ENCODE results near the gene RRP9. TPM values are rescaled to one million over a fixed set of nuclear protein-coding genes. Genes with fewer than 3 reads are reported as not detected.
"Not testable (repeated sequence)": the region's sequence is repeated elsewhere in the genome, so short reads cannot be mapped to it uniquely, and the experiment has no call there.

Gene RRP9
- total RNA-seq: 10 to 100 TPM; 21.5 to 53.0 TPM

GRCh38 chr3:51941798-51942602 is at the start of gene RRP9, which contains the start of gene PARP3:
Gene RRP9, minus strand, starts transcription at chr3:51941904. Its CDS starts 37 bp downstream, at chr3:51941867.
Gene PARP3, plus strand, starts transcription at chr3:51942363. Its CDS starts 993 bp downstream, at chr3:51943356.
- Mint-ChIP-seq H3K4me1 (peaks cover 16% of the 10 kb centered on the region), H3K36me3 (ENCODE audit: low read depth) (peaks cover 39% of the 10 kb centered on the region), H3K4me3 (peak within 1 kb of the TSS; percentile 81), H3K27ac (peak within 1 kb of the TSS; percentile 85), H3K27me3 (no peaks in the 10 kb centered on the region), H3K9me3 (no peaks in the 10 kb centered on the region)
- peak; percentile 94 for ATAC-seq (replicated peaks)

- H3K27me3 Mint-ChIP-seq; H3K9me3 Mint-ChIP-seq; H3K4me3 Mint-ChIP-seq; ATAC-seq (replicated peaks); H3K27ac Mint-ChIP-seq: not testable (repeated sequence)
- peaks cover 15% of the 10 kb centered on the region for H3K4me1 Mint-ChIP-seq
- H3K36me3 Mint-ChIP-seq (ENCODE audit: low read depth): peaks cover 46% of the 10 kb centered on the region
Observed at GRCh38 chr3:51990501-51990971, 48.8 kb upstream of the RRP9 start.

- H3K27ac Mint-ChIP-seq: peak overlapping the region; percentile 82
- H3K4me1 Mint-ChIP-seq: peaks cover 10% of the 10 kb centered on the region
- no peaks in the 10 kb centered on the region for H3K9me3 Mint-ChIP-seq
- H3K4me3 Mint-ChIP-seq: no peak overlapping the region
- ATAC-seq (replicated peaks): no peak
- H3K36me3 Mint-ChIP-seq (ENCODE audit: low read depth): peaks cover 26% of the 10 kb centered on the region
- H3K27me3 Mint-ChIP-seq: no peaks in the 10 kb centered on the region
Observed at GRCh38 chr3:51988286-51989146, 46.8 kb upstream of the RRP9 start.

- Mint-ChIP-seq H3K27me3 (no peaks in the 10 kb centered on the region), H3K36me3 (ENCODE audit: low read depth) (peaks cover 21% of the 10 kb centered on the region), H3K4me3 (no peak overlapping the region), H3K9me3 (no peaks in the 10 kb centered on the region), H3K4me1 (peaks cover 9% of the 10 kb centered on the region), H3K27ac (peak overlapping the region; percentile 46)
- ATAC-seq (replicated peaks): no peak
Observed at GRCh38 chr3:51987568-51987967, 45.9 kb upstream of the RRP9 start.

GRCh38 chr3:51986010-51986947 is 44.6 kb upstream of the RRP9 start:
- Mint-ChIP-seq H3K4me1 (peaks cover 10% of the 10 kb centered on the region), H3K9me3 (no peaks in the 10 kb centered on the region), H3K27ac (peak overlapping the region; percentile 46), H3K27me3 (no peaks in the 10 kb centered on the region), H3K4me3 (no peak overlapping the region), H3K36me3 (ENCODE audit: low read depth) (peaks cover 13% of the 10 kb centered on the region)
- no peak for ATAC-seq (replicated peaks)

GRCh38 chr3:51985063-51985462 is 43.4 kb upstream of the RRP9 start:
- Mint-ChIP-seq H3K27ac (peak overlapping the region; percentile 25), H3K36me3 (ENCODE audit: low read depth) (peaks cover 10% of the 10 kb centered on the region), H3K4me1 (peaks cover 10% of the 10 kb centered on the region), H3K9me3 (no peaks in the 10 kb centered on the region), H3K4me3 (peak overlapping the region; percentile 21), H3K27me3 (no peaks in the 10 kb centered on the region)
- ATAC-seq (replicated peaks): no peak

- Mint-ChIP-seq H3K9me3 (no peaks in the 10 kb centered on the region), H3K4me3 (peak overlapping the region; percentile 90), H3K27ac (peak overlapping the region; percentile 79)
Observed at GRCh38 chr3:51984269-51984647, 42.6 kb upstream of the RRP9 start.

GRCh38 chr3:51983578-51984268 is 42.0 kb upstream of the RRP9 start:
- ATAC-seq (replicated peaks): no peak
- H3K9me3 Mint-ChIP-seq: no peaks in the 10 kb centered on the region
- peak overlapping the region; percentile 79 for H3K27ac Mint-ChIP-seq
- peak overlapping the region; percentile 90 for H3K4me3 Mint-ChIP-seq
- H3K27me3 Mint-ChIP-seq: no peaks in the 10 kb centered on the region
- H3K4me1 Mint-ChIP-seq: peaks cover 6% of the 10 kb centered on the region
- H3K36me3 Mint-ChIP-seq (ENCODE audit: low read depth): peaks cover 10% of the 10 kb centered on the region

More at GRCh38 chr3:51984269-51984647, 42.6 kb upstream of the RRP9 start:
- no peak for ATAC-seq (replicated peaks)
- H3K4me1 Mint-ChIP-seq: peaks cover 10% of the 10 kb centered on the region
- H3K27me3 Mint-ChIP-seq: no peaks in the 10 kb centered on the region
- peaks cover 10% of the 10 kb centered on the region for H3K36me3 Mint-ChIP-seq (ENCODE audit: low read depth)

GRCh38 chr3:51982838-51983577 is 41.3 kb upstream of the RRP9 start, which contains the start of gene ACY1:
Gene ACY1, plus strand, starts transcription at chr3:51983535. Its CDS starts 530 bp downstream, at chr3:51984065.
- peak; percentile 89 for ATAC-seq (replicated peaks)
- H3K27ac Mint-ChIP-seq: peak within 1 kb of the TSS; percentile 79
- peaks cover 3% of the 10 kb centered on the region for H3K4me1 Mint-ChIP-seq
- H3K27me3 Mint-ChIP-seq: no peaks in the 10 kb centered on the region
- peaks cover 10% of the 10 kb centered on the region for H3K36me3 Mint-ChIP-seq (ENCODE audit: low read depth)
- peak within 1 kb of the TSS; percentile 90 for H3K4me3 Mint-ChIP-seq
- no peaks in the 10 kb centered on the region for H3K9me3 Mint-ChIP-seq

- peak overlapping the region; percentile 90 for H3K4me3 Mint-ChIP-seq
- no peaks in the 10 kb centered on the region for H3K27me3 Mint-ChIP-seq
- H3K4me1 Mint-ChIP-seq: peaks cover 4% of the 10 kb centered on the region
- no peaks in the 10 kb centered on the region for H3K9me3 Mint-ChIP-seq
- peaks cover 10% of the 10 kb centered on the region for H3K36me3 Mint-ChIP-seq (ENCODE audit: low read depth)
- peak; percentile 56 for ATAC-seq (replicated peaks)
- H3K27ac Mint-ChIP-seq: peak overlapping the region; percentile 79
Observed at GRCh38 chr3:51982352-51982837, 40.7 kb upstream of the RRP9 start.

GRCh38 chr3:51980253-51980652 is 38.5 kb upstream of the RRP9 start:
- ATAC-seq (replicated peaks): no peak
- no peak overlapping the region for H3K4me3 Mint-ChIP-seq
- H3K9me3 Mint-ChIP-seq: no peaks in the 10 kb centered on the region
- H3K36me3 Mint-ChIP-seq (ENCODE audit: low read depth): peaks cover 10% of the 10 kb centered on the region
- no peak overlapping the region for H3K27ac Mint-ChIP-seq
- H3K27me3 Mint-ChIP-seq: no peaks in the 10 kb centered on the region
- peaks cover 16% of the 10 kb centered on the region for H3K4me1 Mint-ChIP-seq

- H3K36me3 Mint-ChIP-seq (ENCODE audit: low read depth): peaks cover 10% of the 10 kb centered on the region
- ATAC-seq (replicated peaks): no peak
- no peaks in the 10 kb centered on the region for H3K27me3 Mint-ChIP-seq
- H3K4me3 Mint-ChIP-seq: no peak overlapping the region
- no peak overlapping the region for H3K27ac Mint-ChIP-seq
- H3K4me1 Mint-ChIP-seq: peaks cover 17% of the 10 kb centered on the region
- H3K9me3 Mint-ChIP-seq: no peaks in the 10 kb centered on the region
Observed at GRCh38 chr3:51978143-51978502, 36.4 kb upstream of the RRP9 start.
